A673 (cell line): ENCODE measurements around the gene ZSCAN9. TPM values are rescaled to one million over a fixed set of nuclear protein-coding genes. Genes with fewer than 3 reads are reported as not detected.

Source experiments
- BruUV-seq: library from RNA; stranded (reverse); fragments of 400-500 nt; replicated peaks from 2 replicates; lab custom pipeline; 2021; lab: Mats Ljungman, UMichigan
- CTCF ChIA-PET: fragments of 300-600 bp; sonication (Branson Sonifier 250); formaldehyde crosslinking; loops from one replicate; lab custom pipeline; 2022; ENCODE audit warnings: antibody characterized with exemption; lab: Charles Lee
- POLR2A ChIA-PET: fragments of 300-600 bp; sonication (Branson Sonifier 250); formaldehyde crosslinking; loops from one replicate; lab custom pipeline; 2022; ENCODE audit warnings: antibody characterized with exemption; ENCODE audit not compliant: low non-redundant PET; lab: Charles Lee
- DNase-seq: peaks from one replicate; pipeline ENCODE4 v3.0.0-alpha.2; 2015; ENCODE audit warnings: low spot score
- H3K27ac ChIP-seq: fragments of 200-600 bp; sonication (generic); 2 replicates; pipeline ENCODE4 v1.5.1; 2016; ENCODE audit warnings: mixed run types, low read depth, mild to moderate bottlenecking, mixed read lengths, antibody characterized with exemption, low read length; ENCODE audit not compliant: poor library complexity, severe bottlenecking
- H3K27me3 ChIP-seq: fragments of 200-600 bp; sonication (generic); replicated peaks from 2 replicates; pipeline ENCODE4 v1.6.1; 2017; ENCODE audit warnings: mixed run types, low read depth, mild to moderate bottlenecking, mixed read lengths, antibody characterized with exemption, low read length; ENCODE audit not compliant: insufficient read depth, poor library complexity
- H3K36me3 ChIP-seq: fragments of 200-600 bp; sonication (generic); 2 replicates; pipeline ENCODE4 v1.6.1; 2016; ENCODE audit warnings: mixed run types, mild to moderate bottlenecking, mixed read lengths, antibody characterized with exemption, low read length; ENCODE audit not compliant: insufficient read depth, poor library complexity, severe bottlenecking
- H3K4me1 ChIP-seq: fragments of 200-600 bp; sonication (generic); 2 replicates; pipeline ENCODE4 v1.6.1; 2017; ENCODE audit warnings: mixed run types, mild to moderate bottlenecking, mixed read lengths, antibody characterized with exemption, low read length; ENCODE audit not compliant: insufficient read depth, poor library complexity, severe bottlenecking
- H3K4me3 ChIP-seq: fragments of 200-600 bp; sonication (generic); 2 replicates; pipeline ENCODE4 v1.5.1; 2016; ENCODE audit warnings: low read depth, mixed run types, mild to moderate bottlenecking, mixed read lengths, low read length; ENCODE audit not compliant: poor library complexity, severe bottlenecking
- H3K9me3 ChIP-seq: fragments of 200-600 bp; sonication (generic); 2 replicates; pipeline ENCODE4 v1.6.1; 2016; ENCODE audit warnings: mixed run types, low read depth, mild to moderate bottlenecking, mixed read lengths, antibody characterized with exemption, low read length; ENCODE audit not compliant: poor library complexity, severe bottlenecking
- EZH2 ChIP-seq: fragments of 200-600 bp; sonication (generic); IDR thresholded peaks from 2 replicates; pipeline ENCODE4 v1.6.1; 2017; ENCODE audit warnings: borderline replicate concordance, low read depth, mild to moderate bottlenecking, mixed read lengths, antibody characterized with exemption, low read length; ENCODE audit not compliant: poor library complexity, severe bottlenecking
- intact Hi-C: fragments of 100-400 bp; cut with micrococcal nuclease; formaldehyde crosslinking; loops from one replicate; pipeline ENCODE4 v1.10.0; 2022; ENCODE audit not compliant: unreplicated experiment
- total RNA-seq: library from RNA; stranded (reverse); gene quantifications from 2 replicates; pipeline ENCODE4 v1.2.3, GENCODE V29; 2021
- TF ChIP-seq, protein P1 (sequence below): fragments of 300-800, 200-600 bp; sonication (generic); conservative IDR thresholded peaks from 2 replicates; pipeline ENCODE4 v1.5.1; 2017; ENCODE audit warnings: low read depth, mild to moderate bottlenecking, antibody characterized with exemption, low read length, moderate library complexity, mixed read lengths

Gene ZSCAN9
- total RNA-seq, 1 experiment from 2014 or later, result 13.3 TPM

DNA sequence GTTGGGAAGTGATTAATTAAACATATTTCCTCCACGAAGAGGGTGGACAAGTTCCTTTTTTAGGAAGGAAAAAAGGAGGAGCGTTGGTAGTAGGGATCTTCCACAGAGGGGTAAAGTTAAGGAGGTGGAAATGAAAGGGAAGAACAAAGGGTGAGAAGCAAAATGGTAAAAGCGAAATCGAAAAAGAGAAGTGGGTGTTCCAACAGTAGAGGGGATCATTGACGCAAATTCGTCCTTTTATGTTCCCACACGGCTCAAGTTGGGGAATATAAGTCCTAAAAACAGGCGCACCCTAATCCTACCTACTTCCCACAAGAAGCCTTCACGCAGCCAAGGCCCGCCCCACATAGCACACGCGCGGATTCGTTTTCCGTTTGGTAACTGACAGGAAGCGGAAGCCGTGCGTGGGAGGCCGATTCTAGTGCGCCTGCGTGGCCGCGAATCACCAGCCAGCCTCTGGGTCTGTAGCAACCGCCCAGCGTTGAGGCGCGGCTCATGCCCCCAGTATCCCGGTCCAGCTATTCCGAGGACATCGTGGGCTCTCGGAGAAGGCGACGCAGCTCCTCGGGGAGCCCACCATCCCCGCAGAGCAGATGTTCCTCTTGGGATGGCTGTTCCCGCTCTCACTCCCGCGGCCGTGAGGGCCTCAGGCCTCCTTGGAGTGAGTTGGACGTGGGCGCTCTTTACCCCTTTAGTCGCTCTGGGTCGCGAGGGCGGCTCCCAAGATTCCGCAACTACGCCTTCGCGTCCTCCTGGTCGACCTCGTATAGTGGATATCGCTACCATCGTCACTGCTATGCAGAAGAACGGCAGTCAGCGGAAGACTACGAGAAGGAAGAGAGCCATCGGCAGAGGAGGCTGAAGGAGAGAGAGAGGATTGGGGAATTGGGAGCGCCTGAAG is 34.1 kb downstream of the ZSCAN9 start, which contains the start of gene NKAPL:
Gene NKAPL, plus strand, starts transcription at position 421 of the 901 bp plus-strand sequence. Its CDS starts 75 bp downstream, at position 496.
- no TSS peak for BruUV-seq
- CTCF ChIA-PET, result no interaction called here
- no peak for DNase-seq

DNA sequence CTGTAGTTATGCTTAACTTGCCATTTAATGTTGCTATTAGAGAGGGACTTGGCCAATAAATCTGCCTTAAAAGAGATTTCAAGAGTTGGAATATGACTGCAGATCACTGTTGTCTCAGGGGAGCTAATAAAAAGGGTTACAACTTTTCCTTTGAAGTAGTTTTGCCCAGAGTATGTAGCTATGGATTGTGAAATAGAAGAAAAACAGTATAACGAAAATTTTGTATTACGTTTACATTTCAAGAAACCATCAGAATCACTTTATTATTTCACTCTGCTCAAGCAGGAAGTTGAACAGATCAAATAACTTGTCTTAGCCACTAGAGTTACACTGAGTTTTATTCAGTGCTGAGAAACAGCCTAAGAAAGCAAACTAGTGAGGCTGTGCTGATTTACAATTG is 38.8 kb downstream of the ZSCAN9 start:
- no peak overlapping the region for H3K27ac ChIP-seq
- TF ChIP-seq EZH2, result no peak
- TF ChIP-seq, protein P1, sequence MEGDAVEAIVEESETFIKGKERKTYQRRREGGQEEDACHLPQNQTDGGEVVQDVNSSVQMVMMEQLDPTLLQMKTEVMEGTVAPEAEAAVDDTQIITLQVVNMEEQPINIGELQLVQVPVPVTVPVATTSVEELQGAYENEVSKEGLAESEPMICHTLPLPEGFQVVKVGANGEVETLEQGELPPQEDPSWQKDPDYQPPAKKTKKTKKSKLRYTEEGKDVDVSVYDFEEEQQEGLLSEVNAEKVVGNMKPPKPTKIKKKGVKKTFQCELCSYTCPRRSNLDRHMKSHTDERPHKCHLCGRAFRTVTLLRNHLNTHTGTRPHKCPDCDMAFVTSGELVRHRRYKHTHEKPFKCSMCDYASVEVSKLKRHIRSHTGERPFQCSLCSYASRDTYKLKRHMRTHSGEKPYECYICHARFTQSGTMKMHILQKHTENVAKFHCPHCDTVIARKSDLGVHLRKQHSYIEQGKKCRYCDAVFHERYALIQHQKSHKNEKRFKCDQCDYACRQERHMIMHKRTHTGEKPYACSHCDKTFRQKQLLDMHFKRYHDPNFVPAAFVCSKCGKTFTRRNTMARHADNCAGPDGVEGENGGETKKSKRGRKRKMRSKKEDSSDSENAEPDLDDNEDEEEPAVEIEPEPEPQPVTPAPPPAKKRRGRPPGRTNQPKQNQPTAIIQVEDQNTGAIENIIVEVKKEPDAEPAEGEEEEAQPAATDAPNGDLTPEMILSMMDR, result no peak
- peaks cover 11% of the 10 kb centered on the region for H3K4me1 ChIP-seq
- intact Hi-C loops, result no loop called here
- ChIA-PET CTCF (no interaction called here), POLR2A (no interaction called here)
- no peak overlapping the region for H3K4me3 ChIP-seq
- H3K36me3 ChIP-seq, result no peaks in the 10 kb centered on the region
- no peaks in the 10 kb centered on the region for H3K9me3 ChIP-seq
- no peak for DNase-seq
- H3K27me3 ChIP-seq, result no peaks in the 10 kb centered on the region
- BruUV-seq, result no TSS peak

More for the DNA sequence above, 34.1 kb downstream of the ZSCAN9 start, which contains the start of gene NKAPL:
- H3K36me3 ChIP-seq, result no peaks in the 10 kb centered on the region
- POLR2A ChIA-PET, result no interaction called here
- TF ChIP-seq EZH2, result no peak
- TF ChIP-seq, protein P1, result no peak
- H3K27me3 ChIP-seq, result no peaks in the 10 kb centered on the region
- no peaks in the 10 kb centered on the region for H3K4me1 ChIP-seq
- intact Hi-C loops, result loop anchor here (10.0 kb wide), 1 partner anchor 124 kb away; no protein-coding TSS in a partner anchor
- H3K27ac ChIP-seq, result no peak within 1 kb of the TSS
- no peaks in the 10 kb centered on the region for H3K9me3 ChIP-seq
- H3K4me3 ChIP-seq, result no peak within 1 kb of the TSS

DNA sequence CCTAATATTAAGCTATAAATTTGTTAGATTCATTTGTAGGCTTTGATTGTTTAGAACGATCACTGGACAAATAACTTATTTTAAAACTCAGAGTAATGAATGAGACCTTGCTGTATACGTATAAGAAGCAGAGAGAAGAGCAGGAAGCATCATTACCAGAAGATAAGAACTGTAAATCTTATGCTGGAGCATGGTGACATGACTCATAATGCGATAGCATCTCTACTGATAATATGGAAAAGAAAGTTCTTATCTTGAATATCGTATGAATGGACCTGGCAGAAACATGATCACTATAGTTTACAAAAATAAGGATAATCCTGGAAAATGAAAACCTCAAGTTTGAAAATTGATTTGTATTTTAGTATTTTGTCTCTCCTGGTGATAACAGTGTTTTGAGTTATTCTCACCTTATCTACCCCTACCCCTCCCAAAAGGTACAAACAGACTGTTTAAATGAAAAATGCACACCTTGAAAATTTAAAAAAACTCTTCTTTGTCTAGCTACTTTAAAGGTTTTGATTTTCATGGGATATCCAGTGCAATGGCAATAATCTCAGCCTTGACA is 39.8 kb downstream of the ZSCAN9 start:
- Histone ChIP-seq H3K4me3 (no peak overlapping the region), H3K4me1 (peaks cover 11% of the 10 kb centered on the region), H3K9me3 (no peaks in the 10 kb centered on the region), H3K27ac (no peak overlapping the region), H3K27me3 (no peaks in the 10 kb centered on the region), H3K36me3 (no peaks in the 10 kb centered on the region)
- ChIA-PET CTCF (no interaction called here), POLR2A (no interaction called here)
- no peak for DNase-seq
- intact Hi-C loops, result no loop called here
- no TSS peak for BruUV-seq
- TF ChIP-seq, protein P1, result no peak
- no peak for TF ChIP-seq EZH2
